HepG2 (cell line): ENCODE data around the gene TSPYL1. TPM values are rescaled to one million over a fixed set of nuclear protein-coding genes. Genes with fewer than 3 reads are reported as not detected.

Experiments used
- ATAC-seq: fragments of 200-7000 bp; cut with Tn5 transposase; 3 replicates; pipeline ENCODE4 v1.9.1; 2020; ENCODE audit warnings: mild to moderate bottlenecking, moderate library complexity
- BruUV-seq: library from RNA; stranded (reverse); fragments of 400-500 nt; replicated peaks from 2 replicates; lab custom pipeline; 2021; lab: Mats Ljungman, UMichigan
- CTCF ChIA-PET: fragments of 300-600 bp; formaldehyde crosslinking; extraction: SDS; loops from one replicate; lab custom pipeline; 2021; ENCODE audit warnings: low total read pairs, inconsistent platforms, low intra/inter-chr PET ratio; lab: Yijun Ruan, JAX
- POLR2A ChIA-PET: fragments of 350-600 bp; sonication (Branson Sonifier 250); formaldehyde crosslinking; loops from one replicate; lab custom pipeline; 2020; ENCODE audit warnings: antibody characterized with exemption, inconsistent platforms; lab: Yijun Ruan, JAX
- DNase-seq: peaks from one replicate; pipeline ENCODE4 v3.0.0-alpha.2; 2015; ENCODE audit warnings: low spot score
- FAIRE-seq: peaks from 3 replicates; lab custom pipeline; 2011; peaks lifted over from hg19 to GRCh38; lab: Jason Lieb, UNC
- H2AFZ ChIP-seq: one replicate; pipeline ENCODE4 v1.6.1; 2011; ENCODE audit warnings: low read length, inconsistent platforms
- H3K27ac ChIP-seq: fragments of 300-600 bp; 3 replicates; pipeline ENCODE4 v1.8.0; 2011; ENCODE audit warnings: mixed run types, mild to moderate bottlenecking, mixed read lengths, low read length, inconsistent platforms; ENCODE audit not compliant: insufficient read depth; ENCODE audit errors: extremely low read length
- H3K27me3 ChIP-seq, 2 experiments: fragments of 200-600 bp in 1 of 2; 2 replicates in 1 of 2; 3 replicates in 1 of 2; pipeline versions ENCODE4 v1.6.0 to v1.8.0; 2011; ENCODE audit warnings: low read length in 2 of 2, mild to moderate bottlenecking in 2 of 2, moderate library complexity in 2 of 2, inconsistent platforms in 1 of 2; ENCODE audit not compliant: insufficient read depth in 2 of 2, control insufficient read depth in 1 of 2
- H3K36me3 ChIP-seq, 2 experiments: fragments of 200-600 bp in 1 of 2; replicated peaks in 1 of 2; 2 replicates in 1 of 2; 3 replicates in 1 of 2; pipeline versions ENCODE4 v1.5.1 to v1.8.0; 2011; ENCODE audit warnings: low read length in 2 of 2, inconsistent platforms in 1 of 2; ENCODE audit not compliant: insufficient read depth in 2 of 2, control insufficient read depth in 1 of 2
- H3K4me1 ChIP-seq: 2 replicates; pipeline ENCODE4 v1.5.1; 2012; ENCODE audit warnings: low read length, inconsistent platforms; ENCODE audit not compliant: insufficient read depth
- H3K4me2 ChIP-seq: 2 replicates; pipeline ENCODE4 v1.6.0; 2011; ENCODE audit warnings: low read depth, low read length, inconsistent platforms
- H3K4me3 ChIP-seq, 3 experiments: fragments of 200-600 bp in 1 of 3; sonication (generic), shearing (Covaris generic) in 1 of 3; replicated peaks in 1 of 3; 2 replicates each; pipeline ENCODE4 v1.5.1; 2011 to 2016; ENCODE audit warnings: low read length in 3 of 3, inconsistent platforms in 2 of 3, low read depth in 2 of 3, mild to moderate bottlenecking in 2 of 3, control low read depth in 1 of 3, mixed read lengths in 1 of 3; ENCODE audit not compliant: insufficient read depth in 1 of 3
- H3K79me2 ChIP-seq: one replicate; pipeline ENCODE4 v1.6.1; 2011; ENCODE audit warnings: low read length, inconsistent platforms; ENCODE audit not compliant: insufficient read depth
- H3K9ac ChIP-seq: 2 replicates; pipeline ENCODE4 v1.6.0; 2011; ENCODE audit warnings: mild to moderate bottlenecking, low read depth, low read length, inconsistent platforms; ENCODE audit not compliant: insufficient read depth
- H3K9me3 ChIP-seq: 2 replicates; pipeline ENCODE4 v1.5.1; 2012; ENCODE audit warnings: mild to moderate bottlenecking, low read length
- H4K20me1 ChIP-seq: 2 replicates; pipeline ENCODE4 v1.6.0; 2011; ENCODE audit warnings: inconsistent platforms, mild to moderate bottlenecking, low read length, moderate library complexity; ENCODE audit not compliant: insufficient read depth
- KDM3A ChIP-seq: IDR thresholded peaks from 2 replicates; pipeline ENCODE4 v1.6.1; 2018; ENCODE audit warnings: low read depth, missing compliant biosample characterization
- MAFF ChIP-seq: IDR thresholded peaks from 2 replicates; pipeline ENCODE4 v1.6.1; 2011; ENCODE audit warnings: low read depth, low read length, improper control_type of control experiment
- MAFK ChIP-seq, 2 experiments: IDR thresholded peaks in 1 of 2; conservative IDR thresholded peaks in 1 of 2; 2 replicates each; pipeline ENCODE4 v1.6.1; 2011; ENCODE audit warnings: improper control_type of control experiment in 2 of 2, low read length in 2 of 2
- SMC3 ChIP-seq: IDR thresholded peaks from 2 replicates; pipeline ENCODE4 v1.6.1; 2011; ENCODE audit warnings: low read length, improper control_type of control experiment
- STAG1 ChIP-seq: sonication (generic); formaldehyde crosslinking; IDR thresholded peaks from 2 replicates; pipeline ENCODE4 v1.4.0; 2020; ENCODE audit warnings: missing genetic modification reagents
- WGBS: methylation state at CpG from one replicate; pipeline ENCODE4 v1.1.6; 2017; ENCODE audit warnings: low lambda C conversion rate; 5-methylcytosine and 5-hydroxymethylcytosine counted together
- in situ Hi-C: cut with HindIII; loops from 2 replicates; pipeline ENCODE4 v1.10.0; 2017; ENCODE audit warnings: low pct_unique_long_range_greater_than_20kb; ENCODE audit not compliant: extremely low pct_ligation_motif_present
- intact Hi-C: fragments of 100-400 bp; cut with micrococcal nuclease; formaldehyde crosslinking; loops from one replicate; pipeline ENCODE4 v1.10.0; 2022; ENCODE audit not compliant: unreplicated experiment
- polyA plus RNA-seq, 8 experiments: library from polyadenylated mRNA; depleted of rRNA in 3 of 8; stranded (reverse) in 7 of 8; unstranded in 1 of 8; fragments of >200 nt; fragmentation: Illumina TruSeq in 4 of 8; extraction: Trizol in 4 of 8; gene quantifications; 2 replicates each; pipeline versions ENCODE4 v1.2.1 to v1.2.3, GENCODE V29; 2011 to 2016; ENCODE audit warnings: low read depth in 4 of 8, missing spikeins in 1 of 8, mixed read lengths in 1 of 8; ENCODE audit not compliant: insufficient read depth in 1 of 8
- total RNA-seq, 5 experiments: library from RNA; depleted of rRNA; stranded (reverse); fragments of >200 nt; fragmentation: Illumina TruSeq; extraction: Trizol; gene quantifications; 2 replicates each; pipeline ENCODE4 v1.2.3, GENCODE V29; 2016; ENCODE audit warnings: low read depth in 1 of 5
- TF ChIP-seq, protein P1 (sequence below): sonication (generic); formaldehyde crosslinking; IDR thresholded peaks from 2 replicates; pipeline ENCODE4 v1.4.0; 2020; ENCODE audit warnings: mild to moderate bottlenecking, missing genetic modification reagents
- TF ChIP-seq, protein P2 (sequence below): sonication (generic); formaldehyde crosslinking; IDR thresholded peaks from 2 replicates; pipeline ENCODE4 v1.5.0; 2020; ENCODE audit warnings: mild to moderate bottlenecking, missing genetic modification reagents, moderate library complexity

The TSPYL1 gene
- total and polyA plus RNA-seq, 2 of the 13 experiments (the other 11 are each of a cell fraction or from before 2014, with no cell fraction given): 28.3 to 93.0 TPM

DNA sequence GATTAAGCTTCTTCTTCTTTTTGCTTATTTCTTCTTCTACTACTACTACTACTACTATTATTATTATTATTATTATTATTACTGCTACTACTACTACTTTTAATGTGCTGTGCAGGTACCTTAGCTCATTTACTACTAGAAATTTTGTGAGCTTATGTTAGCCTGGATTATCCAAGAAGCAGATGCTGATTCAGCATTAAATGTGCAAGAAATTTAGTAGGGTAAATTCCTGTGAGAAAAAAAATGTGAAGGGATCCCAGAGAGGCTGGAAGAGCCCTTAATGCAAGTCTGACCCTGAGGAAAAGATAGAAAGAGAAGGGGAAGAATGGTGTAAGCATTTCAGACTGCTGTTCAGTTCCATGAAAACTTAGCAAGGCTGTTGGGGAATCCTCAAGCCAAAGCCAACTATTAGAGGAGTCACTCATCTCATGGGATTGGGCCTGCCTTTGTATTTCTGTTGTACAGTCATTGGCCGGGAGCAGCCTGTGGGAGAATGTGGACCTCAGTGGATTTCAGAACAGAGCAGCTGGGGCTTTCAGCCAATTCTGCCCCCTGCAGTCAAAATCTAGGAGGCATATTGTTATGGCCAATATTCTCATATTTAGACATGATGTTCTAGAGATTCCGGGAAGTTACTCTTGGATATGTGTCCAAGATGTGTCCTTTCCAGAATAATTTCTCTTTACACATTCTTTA, 37.2 kb upstream of the TSPYL1 start:
- Histone ChIP-seq H2AFZ (no peak overlapping the region), H3K79me2 (no peaks in the 10 kb centered on the region), H3K9me3 (no peaks in the 10 kb centered on the region), H3K9ac (no peak overlapping the region), H4K20me1 (no peaks in the 10 kb centered on the region), H3K27ac (no peak overlapping the region), H3K4me3 (no peak overlapping the region)
- no TSS peak for BruUV-seq
- CTCF ChIA-PET: interaction anchor here (0.6 to 1.0 kb wide), 3 partner anchors 29 to 100 kb away, joined by 3 to 4 read pairs (median 3); no protein-coding TSS in a partner anchor
- DNase-seq (peak; percentile 24), ATAC-seq (peak; percentile 81)
- in situ Hi-C loops (no loop called here), intact Hi-C loops (loop anchor here (1.0 kb wide), 1 partner anchor 30 kb away; no protein-coding TSS in a partner anchor)
- POLR2A ChIA-PET: no interaction called here
- WGBS: 25% methylated on average over 2 of the region's 2 CpGs
- peak; percentile 97 to 99 for TF ChIP-seq MAFK (conservative IDR thresholded peaks at IDR 0.05 in 1 of 2, IDR thresholded peaks at IDR 0.05 in 1 of 2; ENCODE audit: low read length in 2 of 2)
- no peak for TF ChIP-seq KDM3A (CRISPR knock-in tag)
- peak; percentile 98 for TF ChIP-seq MAFF
- peak; percentile 29; the same call in 1 of the 2 replicates for TF ChIP-seq STAG1 (CRISPR knock-in tag)
- peak; percentile 20; the same call in 1 of the 2 replicates for TF ChIP-seq SMC3
- TF ChIP-seq, protein P1, sequence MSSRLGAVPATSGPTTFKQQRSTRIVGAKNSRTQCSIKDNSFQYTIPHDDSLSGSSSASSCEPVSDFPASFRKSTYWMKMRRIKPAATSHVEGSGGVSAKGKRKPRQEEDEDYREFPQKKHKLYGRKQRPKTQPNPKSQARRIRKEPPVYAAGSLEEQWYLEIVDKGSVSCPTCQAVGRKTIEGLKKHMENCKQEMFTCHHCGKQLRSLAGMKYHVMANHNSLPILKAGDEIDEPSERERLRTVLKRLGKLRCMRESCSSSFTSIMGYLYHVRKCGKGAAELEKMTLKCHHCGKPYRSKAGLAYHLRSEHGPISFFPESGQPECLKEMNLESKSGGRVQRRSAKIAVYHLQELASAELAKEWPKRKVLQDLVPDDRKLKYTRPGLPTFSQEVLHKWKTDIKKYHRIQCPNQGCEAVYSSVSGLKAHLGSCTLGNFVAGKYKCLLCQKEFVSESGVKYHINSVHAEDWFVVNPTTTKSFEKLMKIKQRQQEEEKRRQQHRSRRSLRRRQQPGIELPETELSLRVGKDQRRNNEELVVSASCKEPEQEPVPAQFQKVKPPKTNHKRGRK (CRISPR knock-in tag): no peak
- TF ChIP-seq, protein P2, sequence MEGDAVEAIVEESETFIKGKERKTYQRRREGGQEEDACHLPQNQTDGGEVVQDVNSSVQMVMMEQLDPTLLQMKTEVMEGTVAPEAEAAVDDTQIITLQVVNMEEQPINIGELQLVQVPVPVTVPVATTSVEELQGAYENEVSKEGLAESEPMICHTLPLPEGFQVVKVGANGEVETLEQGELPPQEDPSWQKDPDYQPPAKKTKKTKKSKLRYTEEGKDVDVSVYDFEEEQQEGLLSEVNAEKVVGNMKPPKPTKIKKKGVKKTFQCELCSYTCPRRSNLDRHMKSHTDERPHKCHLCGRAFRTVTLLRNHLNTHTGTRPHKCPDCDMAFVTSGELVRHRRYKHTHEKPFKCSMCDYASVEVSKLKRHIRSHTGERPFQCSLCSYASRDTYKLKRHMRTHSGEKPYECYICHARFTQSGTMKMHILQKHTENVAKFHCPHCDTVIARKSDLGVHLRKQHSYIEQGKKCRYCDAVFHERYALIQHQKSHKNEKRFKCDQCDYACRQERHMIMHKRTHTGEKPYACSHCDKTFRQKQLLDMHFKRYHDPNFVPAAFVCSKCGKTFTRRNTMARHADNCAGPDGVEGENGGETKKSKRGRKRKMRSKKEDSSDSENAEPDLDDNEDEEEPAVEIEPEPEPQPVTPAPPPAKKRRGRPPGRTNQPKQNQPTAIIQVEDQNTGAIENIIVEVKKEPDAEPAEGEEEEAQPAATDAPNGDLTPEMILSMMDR: peak; percentile 29; the same call in 1 of the 2 replicates
- TF ChIP-seq, all 625 proteins: peak for 5
- no peaks in the 10 kb centered on the region for H3K36me3 ChIP-seq
- H3K4me1 ChIP-seq: no peaks in the 10 kb centered on the region
- H3K4me2 ChIP-seq: no peak overlapping the region
- no peaks in the 10 kb centered on the region for H3K27me3 ChIP-seq
- FAIRE-seq: no peak
